GM23338 (cell line): ENCODE measurements around the gene SRGAP1. TPM values are rescaled to one million over a fixed set of nuclear protein-coding genes. Genes with fewer than 3 reads are reported as not detected.

Source experiments
- ATAC-seq: fragments of 200-7000 bp; cut with Tn5 transposase; 3 replicates; pipeline ENCODE4 v1.9.1; 2020
- DNase-seq: peaks from one replicate; pipeline ENCODE4 v3.0.0-alpha.2; 2015; ENCODE audit warnings: low spot score
- H2AFZ ChIP-seq: fragments of 200-600 bp; sonication (generic); 2 replicates; pipeline ENCODE4 v1.8.0; 2016; ENCODE audit warnings: antibody characterized with exemption, mild to moderate bottlenecking, moderate library complexity
- H3F3A ChIP-seq: fragments of 200-600 bp; sonication (generic); replicated peaks from 2 replicates; pipeline ENCODE4 v1.8.0; 2017; ENCODE audit warnings: antibody characterized with exemption, mixed run types, low read depth
- H3K27ac ChIP-seq: fragments of 200-600 bp; sonication (generic); 2 replicates; pipeline ENCODE4 v1.6.1; 2016; ENCODE audit warnings: low read depth
- H3K27me3 ChIP-seq: fragments of 200-600 bp; sonication (generic); 2 replicates; pipeline ENCODE4 v1.8.0; 2016; ENCODE audit warnings: mild to moderate bottlenecking, mixed run types, moderate library complexity; ENCODE audit not compliant: insufficient read depth
- H3K36me3 ChIP-seq: fragments of 200-600 bp; sonication (generic); 2 replicates; pipeline ENCODE4 v1.8.0; 2016; ENCODE audit warnings: mild to moderate bottlenecking; ENCODE audit not compliant: insufficient read depth
- H3K4me1 ChIP-seq: fragments of 200-600 bp; sonication (generic); 2 replicates; pipeline ENCODE4 v1.8.0; 2016; ENCODE audit warnings: mild to moderate bottlenecking, moderate library complexity; ENCODE audit not compliant: insufficient read depth
- H3K4me2 ChIP-seq: fragments of 200-600 bp; sonication (generic); 2 replicates; pipeline ENCODE4 v1.7.1; 2017; ENCODE audit warnings: mixed run types
- H3K4me3 ChIP-seq: fragments of 200-600 bp; sonication (generic); 2 replicates; pipeline ENCODE4 v1.6.1; 2016; ENCODE audit warnings: mixed run types
- H3K79me2 ChIP-seq: fragments of 200-600 bp; sonication (generic); replicated peaks from 2 replicates; pipeline ENCODE4 v1.8.0; 2017; ENCODE audit warnings: mild to moderate bottlenecking; ENCODE audit not compliant: insufficient read depth
- H3K9me2 ChIP-seq: fragments of 200-600 bp; sonication (generic); 2 replicates; pipeline ENCODE4 v1.8.0; 2017; ENCODE audit not compliant: insufficient read depth
- H4K20me1 ChIP-seq: fragments of 200-600 bp; sonication (generic); replicated peaks from 2 replicates; pipeline ENCODE4 v1.8.0; 2017; ENCODE audit warnings: mild to moderate bottlenecking; ENCODE audit not compliant: insufficient read depth
- H3K27ac Mint-ChIP-seq: 2 replicates; pipeline ENCODE4 v1.8.0; 2020; ENCODE audit warnings: inconsistent platforms, mild to moderate bottlenecking, moderate library complexity, mixed read lengths
- H3K27me3 Mint-ChIP-seq: 3 replicates; pipeline ENCODE4 v1.8.0; 2022; ENCODE audit warnings: low read depth, mild to moderate bottlenecking, moderate library complexity, mixed read lengths, inconsistent platforms; ENCODE audit not compliant: insufficient read depth, poor library complexity
- H3K36me3 Mint-ChIP-seq: 3 replicates; pipeline ENCODE4 v1.8.0; 2021; ENCODE audit warnings: low read depth, mild to moderate bottlenecking, inconsistent platforms, moderate library complexity, mixed read lengths
- H3K4me1 Mint-ChIP-seq: 3 replicates; pipeline ENCODE4 v1.8.0; 2020; ENCODE audit warnings: mild to moderate bottlenecking, inconsistent platforms, mixed read lengths
- H3K4me3 Mint-ChIP-seq: 3 replicates; pipeline ENCODE4 v1.8.0; 2021; ENCODE audit warnings: moderate library complexity, mild to moderate bottlenecking, inconsistent platforms, mixed read lengths
- H3K9me3 Mint-ChIP-seq: 3 replicates; pipeline ENCODE4 v1.8.0; 2020; ENCODE audit warnings: moderate library complexity, mild to moderate bottlenecking, inconsistent platforms, mixed read lengths
- EZH2 ChIP-seq: fragments of 200-600 bp; sonication (generic); IDR thresholded peaks from one replicate; pipeline ENCODE4 v1.8.0; 2017; ENCODE audit warnings: antibody characterized with exemption, mild to moderate bottlenecking, low read depth; ENCODE audit not compliant: unreplicated experiment
- STAT1 ChIP-seq: IDR thresholded peaks from one replicate; pipeline ENCODE4 v1.6.1; 2016; ENCODE audit warnings: antibody characterized with exemption; ENCODE audit not compliant: unreplicated experiment
- ZNF114 ChIP-seq: fragments of 250-450 bp; sonication (Bioruptor Pico); IDR thresholded peaks from 2 replicates; pipeline ENCODE4 v1.5.0; 2020; ENCODE audit warnings: mild to moderate bottlenecking, moderate library complexity
- polyA plus RNA-seq: library from polyadenylated mRNA; unstranded; fragments of >200 nt; fragmentation: Nextera tagmentation; extraction: Ambion mirVana; gene quantifications from 2 replicates; pipeline ENCODE4 v1.2.1, GENCODE V29; 2016
- total RNA-seq: library from RNA; depleted of rRNA; stranded (reverse); fragments of >200 nt; shearing (Covaris generic); gene quantifications from 2 replicates; pipeline ENCODE4 v1.2.3, GENCODE V29; 2014
- TF ChIP-seq, protein P1 (sequence below): IDR thresholded peaks from one replicate; pipeline ENCODE4 v1.6.1; 2018; ENCODE audit warnings: antibody characterized with exemption; ENCODE audit not compliant: unreplicated experiment
- TF ChIP-seq, protein P2 (sequence below): IDR thresholded peaks from 2 replicates; pipeline ENCODE4 v1.6.1; 2016; ENCODE audit warnings: antibody characterized with exemption

Gene SRGAP1
- total and polyA plus RNA-seq, 2 experiments from 2014 or later: 6.1 to 8.1 TPM

DNA sequence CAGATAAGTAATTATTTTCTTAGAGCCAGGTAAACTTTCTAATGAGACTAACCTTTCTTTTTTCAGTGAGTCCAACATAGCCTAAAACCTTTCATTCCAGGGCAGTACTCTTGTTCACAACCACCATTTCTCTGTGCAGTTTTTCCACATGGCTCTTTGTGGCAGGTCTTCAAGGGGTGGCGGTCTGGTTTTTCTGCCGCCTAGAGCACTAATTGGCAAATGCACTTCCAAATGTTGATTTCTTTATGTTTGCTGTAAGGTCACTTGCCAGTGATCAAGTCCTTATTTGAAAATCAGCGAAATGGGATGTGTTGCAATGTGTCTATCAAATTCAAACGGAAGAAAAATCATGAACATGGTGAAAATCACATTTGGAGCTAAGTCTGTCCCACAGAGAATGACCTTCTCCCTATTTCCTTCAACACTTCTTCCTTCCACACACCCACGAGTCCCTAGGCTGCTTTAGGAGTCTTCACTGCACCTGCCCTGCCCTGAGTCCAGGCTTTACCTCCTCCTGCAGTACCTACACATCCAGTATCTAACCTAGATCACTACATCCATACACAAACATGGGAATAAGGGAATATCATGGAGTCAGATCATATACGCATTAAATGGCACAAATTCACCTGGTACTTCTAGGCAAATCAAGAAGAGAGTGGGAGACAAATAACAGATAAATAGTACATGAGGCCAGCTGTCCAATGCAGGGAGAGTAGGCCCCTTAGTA lies 1.9 kb downstream of the SRGAP1 start (continued):
- TF ChIP-seq, protein P1, sequence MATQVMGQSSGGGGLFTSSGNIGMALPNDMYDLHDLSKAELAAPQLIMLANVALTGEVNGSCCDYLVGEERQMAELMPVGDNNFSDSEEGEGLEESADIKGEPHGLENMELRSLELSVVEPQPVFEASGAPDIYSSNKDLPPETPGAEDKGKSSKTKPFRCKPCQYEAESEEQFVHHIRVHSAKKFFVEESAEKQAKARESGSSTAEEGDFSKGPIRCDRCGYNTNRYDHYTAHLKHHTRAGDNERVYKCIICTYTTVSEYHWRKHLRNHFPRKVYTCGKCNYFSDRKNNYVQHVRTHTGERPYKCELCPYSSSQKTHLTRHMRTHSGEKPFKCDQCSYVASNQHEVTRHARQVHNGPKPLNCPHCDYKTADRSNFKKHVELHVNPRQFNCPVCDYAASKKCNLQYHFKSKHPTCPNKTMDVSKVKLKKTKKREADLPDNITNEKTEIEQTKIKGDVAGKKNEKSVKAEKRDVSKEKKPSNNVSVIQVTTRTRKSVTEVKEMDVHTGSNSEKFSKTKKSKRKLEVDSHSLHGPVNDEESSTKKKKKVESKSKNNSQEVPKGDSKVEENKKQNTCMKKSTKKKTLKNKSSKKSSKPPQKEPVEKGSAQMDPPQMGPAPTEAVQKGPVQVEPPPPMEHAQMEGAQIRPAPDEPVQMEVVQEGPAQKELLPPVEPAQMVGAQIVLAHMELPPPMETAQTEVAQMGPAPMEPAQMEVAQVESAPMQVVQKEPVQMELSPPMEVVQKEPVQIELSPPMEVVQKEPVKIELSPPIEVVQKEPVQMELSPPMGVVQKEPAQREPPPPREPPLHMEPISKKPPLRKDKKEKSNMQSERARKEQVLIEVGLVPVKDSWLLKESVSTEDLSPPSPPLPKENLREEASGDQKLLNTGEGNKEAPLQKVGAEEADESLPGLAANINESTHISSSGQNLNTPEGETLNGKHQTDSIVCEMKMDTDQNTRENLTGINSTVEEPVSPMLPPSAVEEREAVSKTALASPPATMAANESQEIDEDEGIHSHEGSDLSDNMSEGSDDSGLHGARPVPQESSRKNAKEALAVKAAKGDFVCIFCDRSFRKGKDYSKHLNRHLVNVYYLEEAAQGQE: no peak

DNA sequence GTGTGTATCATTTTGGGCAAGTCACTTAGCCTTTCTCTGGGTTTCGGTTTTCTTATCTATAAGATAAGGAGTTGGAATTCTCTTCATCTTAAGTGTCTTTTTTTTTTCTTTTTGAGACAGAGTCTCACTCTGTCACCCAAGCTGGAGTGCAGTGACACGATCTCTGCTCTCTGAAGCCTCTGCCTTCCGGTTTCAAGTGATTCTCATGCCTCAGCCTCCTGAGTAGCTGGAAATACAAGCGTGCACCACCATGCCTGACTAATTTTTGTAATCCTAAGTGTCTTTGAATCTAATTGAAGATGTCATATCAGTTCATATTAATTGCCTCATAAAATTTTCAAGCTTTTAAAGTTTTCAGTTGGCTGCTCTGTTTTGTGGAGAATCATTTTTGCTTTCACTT lies 4.0 kb downstream of the SRGAP1 start:
- H3K4me1 Mint-ChIP-seq: peaks cover 20% of the 10 kb centered on the region
- H3K27me3 Mint-ChIP-seq: peaks cover 8% of the 10 kb centered on the region
- Histone ChIP-seq H3K4me1 (peaks cover 11% of the 10 kb centered on the region), H3K4me3 (no peak overlapping the region), H2AFZ (no peak overlapping the region), H3K9me2 (no peaks in the 10 kb centered on the region), H3F3A (0 out of 2 replicates have a peak, but pooled peaks cover 3% of the 10 kb centered on the region), H3K4me2 (no peak overlapping the region), H3K27me3 (peaks cover 20% of the 10 kb centered on the region), H3K27ac (no peak overlapping the region), H3K79me2 (peaks cover 71% of the 10 kb centered on the region), H3K36me3 (no peaks in the 10 kb centered on the region), H4K20me1 (peaks cover 4% of the 10 kb centered on the region)
- DNase-seq: no peak
- TF ChIP-seq, protein P1: no peak
- TF ChIP-seq EZH2: no peak
- no peak for TF ChIP-seq STAT1
- TF ChIP-seq ZNF114 (CRISPR knock-in tag): no peak
- TF ChIP-seq, protein P2, sequence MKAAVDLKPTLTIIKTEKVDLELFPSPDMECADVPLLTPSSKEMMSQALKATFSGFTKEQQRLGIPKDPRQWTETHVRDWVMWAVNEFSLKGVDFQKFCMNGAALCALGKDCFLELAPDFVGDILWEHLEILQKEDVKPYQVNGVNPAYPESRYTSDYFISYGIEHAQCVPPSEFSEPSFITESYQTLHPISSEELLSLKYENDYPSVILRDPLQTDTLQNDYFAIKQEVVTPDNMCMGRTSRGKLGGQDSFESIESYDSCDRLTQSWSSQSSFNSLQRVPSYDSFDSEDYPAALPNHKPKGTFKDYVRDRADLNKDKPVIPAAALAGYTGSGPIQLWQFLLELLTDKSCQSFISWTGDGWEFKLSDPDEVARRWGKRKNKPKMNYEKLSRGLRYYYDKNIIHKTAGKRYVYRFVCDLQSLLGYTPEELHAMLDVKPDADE: no peak
- H3K9me3 Mint-ChIP-seq: no peaks in the 10 kb centered on the region
- H3K27ac Mint-ChIP-seq: no peak overlapping the region
- no peak for ATAC-seq
- H3K4me3 Mint-ChIP-seq: no peak overlapping the region
- no peaks in the 10 kb centered on the region for H3K36me3 Mint-ChIP-seq
